BE2C (cell line): ENCODE measurements around the gene LRRC58. TPM values are rescaled to one million over a fixed set of nuclear protein-coding genes. Genes with fewer than 3 reads are reported as not detected.

Source experiments
- DNase-seq: peaks from one replicate; pipeline ENCODE4 v3.0.0-alpha.2; 2020
- H3K27me3 ChIP-seq: fragments of 250-450 bp; sonication (Bioruptor Pico); 2 replicates; pipeline ENCODE4 v1.5.1; 2020; ENCODE audit warnings: mild to moderate bottlenecking
- H3K36me3 ChIP-seq: fragments of 250-450 bp; sonication (Bioruptor Pico); 2 replicates; pipeline ENCODE4 v1.5.1; 2020; ENCODE audit warnings: mild to moderate bottlenecking
- H3K4me1 ChIP-seq: fragments of 250-450 bp; sonication (Bioruptor Pico); 2 replicates; pipeline ENCODE4 v1.5.1; 2020
- H3K4me3 ChIP-seq: 2 replicates; pipeline ENCODE4 v1.5.1; 2011; ENCODE audit warnings: low read depth, low read length
- H3K9me3 ChIP-seq: fragments of 250-450 bp; sonication (Bioruptor Pico); 2 replicates; pipeline ENCODE4 v1.5.1; 2020
- CTCF ChIP-seq: IDR thresholded peaks from 2 replicates; pipeline ENCODE4 v1.5.1; 2012; ENCODE audit warnings: mild to moderate bottlenecking, low read depth, low read length
- polyA plus RNA-seq: library from polyadenylated mRNA; unstranded; fragments of >200 nt; gene quantifications from one replicate; pipeline ENCODE4 v1.2.1, GENCODE V29; 2012; ENCODE audit warnings: low read depth, missing spikeins; ENCODE audit not compliant: insufficient read length, insufficient read depth

The LRRC58 gene
- 13.9 TPM for polyA plus RNA-seq

GRCh38 chr3:120348991-120349854 is at the start of gene LRRC58:
LRRC58 (minus strand) TSS chr3:120349354; CDS start chr3:120349243, 111 bp downstream.
- peak; percentile 95 for DNase-seq
- H3K27me3 ChIP-seq = no peaks in the 10 kb centered on the region
- H3K36me3 ChIP-seq = peaks cover 2% of the 10 kb centered on the region
- H3K9me3 ChIP-seq = no peaks in the 10 kb centered on the region
- no peak; the same call in 1 of the 2 replicates for TF ChIP-seq CTCF
- no peaks in the 10 kb centered on the region for H3K4me1 ChIP-seq
- H3K4me3 ChIP-seq = peak within 1 kb of the TSS; percentile 96

GRCh38 chr3:120396469-120396868 is 47.3 kb upstream of the LRRC58 start:
- DNase-seq = no peak
- no peaks in the 10 kb centered on the region for H3K36me3 ChIP-seq
- TF ChIP-seq CTCF = no peak
- H3K4me1 ChIP-seq = no peaks in the 10 kb centered on the region
- H3K4me3 ChIP-seq = no peak overlapping the region
- no peaks in the 10 kb centered on the region for H3K9me3 ChIP-seq
- H3K27me3 ChIP-seq = peaks cover 11% of the 10 kb centered on the region; the same call in 1 of the 2 replicates

DNA sequence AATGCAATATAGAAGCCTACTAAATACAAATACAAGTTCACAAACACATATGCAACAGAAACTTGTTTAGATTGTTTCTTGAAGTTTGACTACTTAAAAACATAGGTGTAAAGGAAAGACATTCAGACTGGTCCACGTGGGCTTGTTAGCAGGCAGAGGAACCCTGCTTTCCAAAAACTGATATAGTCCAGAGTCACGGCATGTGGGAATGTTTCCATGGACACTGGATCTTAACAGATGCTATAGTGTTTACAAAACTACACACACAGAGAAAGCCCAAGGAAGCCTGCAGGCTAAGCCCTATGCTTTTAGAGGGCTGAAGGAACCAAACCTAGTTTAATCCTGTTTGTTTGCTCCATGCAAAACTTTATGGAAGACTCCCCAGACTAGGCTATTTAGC is 45.2 kb upstream of the LRRC58 start:
- no peak for TF ChIP-seq CTCF
- Histone ChIP-seq H3K9me3 (no peaks in the 10 kb centered on the region), H3K4me1 (no peaks in the 10 kb centered on the region), H3K4me3 (no peak overlapping the region), H3K27me3 (peaks cover 11% of the 10 kb centered on the region; the same call in 1 of the 2 replicates), H3K36me3 (no peaks in the 10 kb centered on the region)
- DNase-seq = no peak

DNA sequence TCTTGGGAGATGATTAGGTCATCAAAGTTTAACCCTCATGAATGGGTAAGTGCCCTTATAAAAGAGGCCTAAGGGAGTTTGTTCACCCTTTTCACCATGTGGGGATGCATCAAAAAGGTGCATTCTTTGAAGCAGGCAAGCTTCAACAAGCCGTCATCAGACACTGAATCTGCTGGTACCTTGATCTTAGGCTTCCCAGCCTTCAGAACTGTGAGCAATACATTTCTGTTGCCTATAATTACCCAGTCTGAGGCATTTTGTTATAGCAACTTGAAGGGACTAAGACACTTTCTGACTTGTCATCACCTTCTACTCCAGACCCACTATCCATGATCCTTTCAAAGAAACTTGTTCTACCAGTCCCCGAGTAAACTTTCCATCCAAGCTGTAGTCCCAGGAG is 44.6 kb upstream of the LRRC58 start:
- no peak for TF ChIP-seq CTCF

GRCh38 chr3:120393243-120393642 is 44.1 kb upstream of the LRRC58 start:
- Histone ChIP-seq H3K27me3 (peaks cover 11% of the 10 kb centered on the region; the same call in 1 of the 2 replicates), H3K9me3 (no peaks in the 10 kb centered on the region), H3K4me3 (no peak overlapping the region), H3K4me1 (no peaks in the 10 kb centered on the region), H3K36me3 (no peaks in the 10 kb centered on the region)
- no peak for TF ChIP-seq CTCF
- DNase-seq = no peak

More for the DNA sequence above, 44.6 kb upstream of the LRRC58 start:
- Histone ChIP-seq H3K36me3 (no peaks in the 10 kb centered on the region), H3K27me3 (peaks cover 11% of the 10 kb centered on the region; the same call in 1 of the 2 replicates), H3K4me1 (no peaks in the 10 kb centered on the region), H3K9me3 (no peaks in the 10 kb centered on the region), H3K4me3 (no peak overlapping the region)
- no peak for DNase-seq

DNA sequence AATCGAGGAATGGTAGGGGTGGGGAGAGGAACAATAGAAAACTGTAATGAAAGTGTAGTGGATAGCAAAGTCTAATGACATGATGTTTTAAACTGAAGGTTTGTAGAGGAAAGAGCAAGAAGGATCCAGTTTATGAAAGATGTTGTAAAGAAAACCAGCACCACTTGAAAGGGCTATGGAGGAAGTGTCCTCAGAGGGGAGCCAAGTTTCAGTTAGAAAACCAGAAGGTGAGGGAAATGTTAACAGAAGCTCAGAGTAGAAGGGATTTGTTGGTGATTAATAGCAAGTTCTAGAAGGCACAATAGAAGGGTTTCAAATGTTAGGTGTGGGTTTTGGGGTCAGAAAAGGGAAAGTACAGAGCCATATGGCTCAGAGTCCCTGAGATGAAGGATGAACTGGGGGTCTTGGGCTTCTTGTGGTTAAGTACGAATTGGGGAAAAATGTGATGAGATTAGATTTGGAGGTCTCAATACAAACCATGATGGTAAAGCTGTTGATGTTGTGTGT is 33.8 kb upstream of the LRRC58 start:
- H3K27me3 ChIP-seq = peaks cover 4% of the 10 kb centered on the region; the same call in 1 of the 2 replicates
- no peaks in the 10 kb centered on the region for H3K4me1 ChIP-seq
- H3K4me3 ChIP-seq = no peak overlapping the region
- no peaks in the 10 kb centered on the region; the same call in 1 of the 2 replicates for H3K9me3 ChIP-seq
- no peak for DNase-seq
- no peak for TF ChIP-seq CTCF
- H3K36me3 ChIP-seq = no peaks in the 10 kb centered on the region
